ENCODE data around the gene EREG. TPM values are rescaled to one million over a fixed set of nuclear protein-coding genes. Genes with fewer than 3 reads are reported as not detected.

EREG gene
- total RNA-seq, 4 donors from 2014 or later = 8.0 to 122 (median 11.9) TPM

- intact Hi-C loops (cut with DNase I) = no loop called here
- Histone ChIP-seq H3K4me1 (peaks cover 0 to 21% (median 5%) of the 10 kb centered on the region in 3 donors), H3K27me3 (no peaks in the 10 kb centered on the region), H3K4me3 (no peak overlapping the region), H3K9me3 (no peaks in the 10 kb centered on the region), H3K36me3 (no peaks in the 10 kb centered on the region), H3K27ac (no peak overlapping the region)
- DNase-seq = no peak
- WGBS, 2 donors = 64 to 73% methylated on average over 3 of the region's 3 CpGs
- TF ChIP-seq POLR2A (IDR thresholded peaks at IDR 0.05) (no peak), CTCF (IDR thresholded peaks at IDR 0.05) (no peak)
Measured at GRCh38 chr4:74324262-74324661, 40.7 kb upstream of the EREG start.

- H3K27ac ChIP-seq = no peak overlapping the region
- 79 to 82% methylated on average over 2 of the region's 2 CpGs for WGBS, 2 donors
- no peak overlapping the region for H3K4me3 ChIP-seq
- H3K27me3 ChIP-seq = no peaks in the 10 kb centered on the region
- H3K9me3 ChIP-seq = no peaks in the 10 kb centered on the region
- DNase-seq = no peak
- no peaks in the 10 kb centered on the region for H3K36me3 ChIP-seq
- intact Hi-C loops (cut with DNase I) = no loop called here
- TF ChIP-seq POLR2A (IDR thresholded peaks at IDR 0.05) = no peak
- no peak for TF ChIP-seq CTCF (IDR thresholded peaks at IDR 0.05)
- H3K4me1 ChIP-seq = peaks cover 0 to 13% (median 5%) of the 10 kb centered on the region in 3 donors
Measured at GRCh38 chr4:74325886-74326285, 39.1 kb upstream of the EREG start.

- Histone ChIP-seq H3K36me3 (no peaks in the 10 kb centered on the region), H3K27ac (peak overlapping the region in 1 of 4 donors; percentile 33), H3K9me3 (no peaks in the 10 kb centered on the region), H3K4me1 (peaks cover 0 to 11% (median 5%) of the 10 kb centered on the region in 3 donors), H3K27me3 (no peaks in the 10 kb centered on the region), H3K4me3 (no peak overlapping the region)
- no peak for TF ChIP-seq POLR2A (IDR thresholded peaks at IDR 0.05)
- no peak for TF ChIP-seq CTCF (IDR thresholded peaks at IDR 0.05)
- DNase-seq = no peak
- 10 to 32% methylated on average over 3 of the region's 3 CpGs for WGBS, 2 donors
- intact Hi-C loops (cut with DNase I) = no loop called here
Measured at GRCh38 chr4:74327762-74328161, 37.2 kb upstream of the EREG start.

GRCh38 chr4:74328501-74328900 lies 36.4 kb upstream of the EREG start:
- TF ChIP-seq CTCF (IDR thresholded peaks at IDR 0.05) = no peak
- no peak for TF ChIP-seq POLR2A (IDR thresholded peaks at IDR 0.05)
- intact Hi-C loops (cut with DNase I) = no loop called here

GRCh38 chr4:74329307-74329706 lies 35.6 kb upstream of the EREG start:
- peaks cover 0 to 11% (median 5%) of the 10 kb centered on the region in 3 donors for H3K4me1 ChIP-seq
- H3K4me3 ChIP-seq = no peak overlapping the region
- intact Hi-C loops (cut with DNase I) = no loop called here
- no peak for DNase-seq
- no peak overlapping the region for H3K27ac ChIP-seq
- no peaks in the 10 kb centered on the region for H3K9me3 ChIP-seq
- TF ChIP-seq POLR2A (IDR thresholded peaks at IDR 0.05) (no peak), CTCF (IDR thresholded peaks at IDR 0.05) (no peak)
- no peaks in the 10 kb centered on the region for H3K36me3 ChIP-seq
- H3K27me3 ChIP-seq = no peaks in the 10 kb centered on the region

More at GRCh38 chr4:74328501-74328900, 36.4 kb upstream of the EREG start:
- no peak overlapping the region for H3K27ac ChIP-seq
- no peaks in the 10 kb centered on the region for H3K36me3 ChIP-seq
- H3K4me3 ChIP-seq = no peak overlapping the region
- 63 to 77% methylated on average over 1 of the region's 1 CpG for WGBS, 2 donors
- DNase-seq = no peak
- peaks cover 0 to 11% (median 5%) of the 10 kb centered on the region in 3 donors for H3K4me1 ChIP-seq
- no peaks in the 10 kb centered on the region for H3K9me3 ChIP-seq
- H3K27me3 ChIP-seq = no peaks in the 10 kb centered on the region

Data from esophagus squamous epithelium (tissue), 5 donors.